CD1c-positive myeloid dendritic cell (primary cell): ENCODE results near the gene OR13C2.
"Not testable (repeated sequence)": the region's sequence is repeated elsewhere in the genome, so short reads cannot be mapped to it uniquely, and the experiment has no call there.

Source experiments
- DNase-seq: peaks from one replicate; pipeline ENCODE4 v3.0.0-alpha.2; 2016; ENCODE audit errors: extremely low spot score

OR13C2 gene, protein sequence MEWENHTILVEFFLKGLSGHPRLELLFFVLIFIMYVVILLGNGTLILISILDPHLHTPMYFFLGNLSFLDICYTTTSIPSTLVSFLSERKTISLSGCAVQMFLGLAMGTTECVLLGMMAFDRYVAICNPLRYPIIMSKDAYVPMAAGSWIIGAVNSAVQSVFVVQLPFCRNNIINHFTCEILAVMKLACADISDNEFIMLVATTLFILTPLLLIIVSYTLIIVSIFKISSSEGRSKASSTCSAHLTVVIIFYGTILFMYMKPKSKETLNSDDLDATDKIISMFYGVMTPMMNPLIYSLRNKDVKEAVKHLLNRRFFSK

DNA sequence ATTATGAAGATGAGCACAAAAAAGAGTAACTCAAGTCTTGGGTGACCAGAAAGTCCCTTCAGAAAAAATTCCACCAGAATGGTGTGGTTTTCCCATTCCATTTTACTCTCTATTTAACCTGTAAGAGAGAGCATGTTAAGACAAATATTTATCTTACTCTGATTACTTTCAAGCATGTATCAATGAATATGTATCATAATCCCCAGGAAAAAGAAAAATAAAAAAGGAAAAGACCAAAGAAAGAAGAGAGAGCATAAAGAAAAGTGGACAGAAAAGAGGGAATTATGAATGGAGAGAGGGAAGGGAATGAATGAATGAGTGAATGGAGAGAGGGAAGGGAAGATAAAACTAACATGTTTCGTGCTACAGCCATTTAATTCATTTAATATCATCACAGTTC is at the start of gene OR13C2:
TSS of gene OR13C2 (minus strand) at position 101 of the 400 bp plus-strand sequence. CDS start at position 101, 0 bp downstream.
- DNase-seq, result not testable (repeated sequence)

- DNase-seq, result no peak
Measured at GRCh38 chr9:104635456-104635855, 30.0 kb upstream of the OR13C2 start.

DNA sequence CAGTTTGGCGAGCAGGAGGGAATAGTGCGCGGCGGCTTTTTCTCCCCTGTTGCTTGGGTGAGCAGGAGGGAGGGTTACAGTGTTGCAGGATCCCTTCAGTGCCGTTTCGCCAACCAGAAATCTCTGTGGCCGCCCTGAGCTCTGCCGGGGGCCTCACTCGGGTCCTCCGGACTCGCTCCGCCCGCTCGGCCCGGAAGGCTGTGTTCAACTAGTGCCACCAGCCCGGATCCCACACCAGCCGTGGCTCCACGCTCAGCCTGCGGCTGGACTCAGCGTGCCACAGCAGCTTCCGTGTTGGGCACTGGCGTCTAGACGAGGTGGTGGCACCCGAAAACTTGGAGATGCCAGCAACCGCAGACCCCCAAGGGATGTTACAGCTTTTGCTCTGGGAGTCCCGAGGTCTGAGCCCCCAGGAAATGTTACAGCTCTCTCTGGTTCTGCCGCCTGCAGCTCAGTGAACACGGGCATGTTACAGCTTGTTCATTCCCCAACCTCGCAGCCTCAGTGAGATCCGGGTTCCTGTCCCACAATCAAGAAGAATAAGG is 28.6 kb upstream of the OR13C2 start:
- DNase-seq, result no peak

DNA sequence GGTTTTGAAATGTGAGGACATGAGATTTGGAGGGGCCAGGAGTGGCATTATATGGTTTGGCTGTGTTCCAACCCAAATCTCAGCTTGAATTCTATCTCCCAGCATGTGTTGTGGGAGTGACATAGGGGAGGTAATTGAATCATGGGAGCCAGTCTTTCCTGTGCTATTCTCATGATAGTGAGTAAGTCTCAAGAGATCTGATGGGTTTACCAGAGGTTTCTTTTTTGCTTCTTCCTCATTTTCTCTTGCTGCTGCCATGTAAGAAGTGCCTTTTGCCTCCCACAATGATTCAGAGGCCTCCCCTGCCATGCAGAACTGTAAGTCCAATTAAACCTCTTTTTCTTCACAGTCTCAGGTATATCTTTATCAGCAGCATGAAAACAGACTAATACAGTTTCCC is 20.5 kb upstream of the OR13C2 start:
- DNase-seq, result not testable (repeated sequence)

DNA sequence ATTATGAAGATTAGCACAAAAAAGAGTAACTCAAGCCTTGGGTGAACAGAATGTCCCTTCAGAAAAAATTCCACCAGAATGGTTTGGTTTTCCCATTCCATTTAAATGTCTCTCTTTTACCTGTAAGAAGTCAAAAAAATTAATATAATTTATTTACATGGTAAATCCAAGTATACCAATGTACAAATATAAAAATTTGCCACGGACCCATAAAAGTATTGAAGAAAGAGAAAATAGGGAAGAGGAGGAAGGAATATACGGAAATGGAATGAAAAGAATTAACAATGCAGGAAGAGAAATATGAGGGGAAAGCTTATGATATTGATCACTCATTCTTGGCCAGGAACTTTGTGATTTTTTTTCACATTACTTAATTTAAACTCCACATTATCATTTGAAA is 12.7 kb upstream of the OR13C2 start, which contains the start of gene OR13C9:
TSS of gene OR13C9 (minus strand) at position 101 of the 400 bp plus-strand sequence. CDS start at position 101, 0 bp downstream.
- no peak for DNase-seq

- DNase-seq, result no peak
Measured at GRCh38 chr9:104617418-104617817, 12.0 kb upstream of the OR13C2 start.

GRCh38 chr9:104611213-104611612 is 5.8 kb upstream of the OR13C2 start:
- no peak for DNase-seq

GRCh38 chr9:104608336-104608735 is 2.9 kb upstream of the OR13C2 start:
- DNase-seq, result no peak

DNA sequence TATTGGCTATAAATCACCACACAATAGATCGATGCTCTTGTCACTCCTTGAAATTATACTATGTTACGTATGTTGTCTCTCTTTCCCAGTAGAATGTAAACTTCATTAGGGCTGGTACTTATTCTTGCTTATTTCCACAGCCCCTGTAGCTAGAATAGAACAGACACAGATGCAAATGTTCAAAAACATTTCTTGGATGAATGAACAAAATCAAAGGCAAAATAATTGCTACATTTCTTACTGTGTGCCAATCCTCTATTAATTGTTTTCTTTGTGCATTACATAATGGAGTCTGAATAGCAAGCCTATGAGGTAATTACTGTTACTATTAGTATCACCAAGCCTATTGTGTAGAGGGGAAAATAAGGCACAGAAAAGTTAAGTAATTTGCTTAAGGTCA is 725 bp upstream of the OR13C2 start:
- no peak for DNase-seq

DNA sequence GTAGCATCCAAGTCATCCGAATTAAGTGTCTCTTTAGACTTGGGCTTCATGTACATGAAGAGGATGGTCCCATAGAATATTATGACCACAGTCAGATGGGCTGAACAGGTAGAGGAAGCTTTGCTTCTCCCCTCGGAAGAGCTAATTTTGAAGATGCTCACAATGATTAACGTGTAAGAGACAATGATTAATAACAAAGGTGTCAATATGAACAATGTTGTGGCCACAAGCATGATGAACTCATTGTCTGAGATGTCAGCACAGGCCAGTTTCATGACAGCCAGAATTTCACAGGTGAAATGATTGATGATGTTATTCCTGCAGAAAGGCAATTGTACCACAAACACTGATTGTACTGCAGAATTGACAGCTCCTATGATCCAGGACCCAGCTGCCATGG is 626 bp downstream of the OR13C2 start:
- DNase-seq, result no peak

GRCh38 chr9:104599313-104599712 is 6.1 kb downstream of the OR13C2 start, which contains the start of gene OR13C5:
Gene OR13C5 (minus strand): TSS chr9:104599413. CDS start chr9:104599413, 0 bp downstream.
- not testable (repeated sequence) for DNase-seq

GRCh38 chr9:104598749-104599148 is 6.7 kb downstream of the OR13C2 start:
- DNase-seq, result not testable (repeated sequence)

- DNase-seq, result no peak
Measured at GRCh38 chr9:104589626-104590025, 15.8 kb downstream of the OR13C2 start.

DNA sequence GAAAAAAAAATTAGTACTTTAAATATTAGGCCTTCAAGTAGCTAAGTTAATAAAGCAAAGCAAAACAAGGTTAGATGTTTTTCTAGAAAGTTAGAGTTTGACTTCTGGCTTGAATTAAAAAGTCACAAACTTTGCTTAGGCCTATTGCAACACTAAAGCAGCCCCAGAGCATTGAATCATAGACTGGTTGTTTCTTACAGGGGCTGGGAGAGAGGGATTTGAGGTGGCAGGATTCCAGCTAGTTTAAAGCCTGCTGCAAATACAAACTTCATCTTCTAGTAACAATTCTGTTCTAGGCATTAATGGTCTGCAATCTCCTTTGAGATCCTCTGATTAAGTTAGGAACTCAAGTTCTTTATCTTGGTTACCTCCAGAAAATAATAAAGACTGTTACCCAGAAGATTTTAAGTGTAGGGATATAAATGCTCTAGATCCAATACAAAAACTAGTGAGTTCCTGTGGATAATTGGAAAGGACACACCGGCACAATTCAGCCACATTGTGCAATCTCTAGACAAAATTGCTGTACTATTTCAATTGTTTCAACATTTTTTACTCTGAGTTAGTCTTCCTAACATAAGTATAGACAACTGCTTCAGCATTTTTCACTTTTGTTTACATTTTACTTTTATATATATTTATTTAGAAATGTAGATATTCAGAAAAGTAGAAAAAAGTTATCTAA is 18.8 kb downstream of the OR13C2 start:
- DNase-seq, result no peak

- no peak for DNase-seq
Measured at GRCh38 chr9:104580562-104580961, 24.9 kb downstream of the OR13C2 start.

- no peak for DNase-seq
Measured at GRCh38 chr9:104577263-104577662, 28.2 kb downstream of the OR13C2 start.

GRCh38 chr9:104575456-104575855 is 30.0 kb downstream of the OR13C2 start:
- DNase-seq, result no peak

GRCh38 chr9:104572612-104573011 is 32.8 kb downstream of the OR13C2 start:
- DNase-seq, result no peak

DNA sequence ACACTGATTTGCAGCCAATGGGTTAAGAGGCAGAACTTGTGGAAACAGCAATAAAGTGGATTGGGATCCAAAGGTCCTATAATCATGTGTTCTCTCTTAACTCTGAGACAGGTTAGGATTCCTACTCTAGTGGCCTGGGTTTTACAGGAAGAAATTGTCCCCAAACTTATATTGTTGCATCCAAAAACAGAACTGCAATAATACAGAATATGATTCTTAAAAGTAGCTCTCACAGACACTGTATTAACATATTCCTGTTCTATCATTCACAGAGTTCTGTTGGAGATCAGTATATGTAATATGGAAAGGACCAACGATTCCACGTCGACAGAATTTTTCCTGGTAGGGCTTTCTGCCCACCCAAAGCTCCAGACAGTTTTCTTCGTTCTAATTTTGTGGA is 36.6 kb downstream of the OR13C2 start, which contains the start of gene OR13C8:
TSS of gene OR13C8 (plus strand) at position 301 of the 400 bp plus-strand sequence. CDS start at position 301, 0 bp downstream.
- DNase-seq, result no peak

DNA sequence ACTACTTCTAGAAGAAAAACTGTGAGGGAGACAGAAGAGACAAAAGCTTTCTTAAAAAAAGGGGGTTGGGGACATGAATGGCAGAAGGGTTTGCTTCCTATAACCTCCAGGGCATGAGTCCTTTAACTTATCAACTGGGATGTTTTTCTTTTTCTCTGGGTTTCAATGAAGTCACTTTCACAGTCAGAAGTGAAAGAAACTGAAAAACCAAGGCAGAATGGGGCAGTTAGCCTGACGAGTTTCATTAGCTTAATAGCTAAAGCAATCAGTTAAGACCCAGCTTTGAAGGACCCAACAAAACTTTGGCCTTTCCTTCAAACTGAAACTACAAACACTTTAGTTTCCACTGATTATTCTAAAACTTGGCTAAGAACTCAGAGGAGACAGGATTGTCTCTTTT is 41.1 kb downstream of the OR13C2 start:
- DNase-seq, result no peak

DNA sequence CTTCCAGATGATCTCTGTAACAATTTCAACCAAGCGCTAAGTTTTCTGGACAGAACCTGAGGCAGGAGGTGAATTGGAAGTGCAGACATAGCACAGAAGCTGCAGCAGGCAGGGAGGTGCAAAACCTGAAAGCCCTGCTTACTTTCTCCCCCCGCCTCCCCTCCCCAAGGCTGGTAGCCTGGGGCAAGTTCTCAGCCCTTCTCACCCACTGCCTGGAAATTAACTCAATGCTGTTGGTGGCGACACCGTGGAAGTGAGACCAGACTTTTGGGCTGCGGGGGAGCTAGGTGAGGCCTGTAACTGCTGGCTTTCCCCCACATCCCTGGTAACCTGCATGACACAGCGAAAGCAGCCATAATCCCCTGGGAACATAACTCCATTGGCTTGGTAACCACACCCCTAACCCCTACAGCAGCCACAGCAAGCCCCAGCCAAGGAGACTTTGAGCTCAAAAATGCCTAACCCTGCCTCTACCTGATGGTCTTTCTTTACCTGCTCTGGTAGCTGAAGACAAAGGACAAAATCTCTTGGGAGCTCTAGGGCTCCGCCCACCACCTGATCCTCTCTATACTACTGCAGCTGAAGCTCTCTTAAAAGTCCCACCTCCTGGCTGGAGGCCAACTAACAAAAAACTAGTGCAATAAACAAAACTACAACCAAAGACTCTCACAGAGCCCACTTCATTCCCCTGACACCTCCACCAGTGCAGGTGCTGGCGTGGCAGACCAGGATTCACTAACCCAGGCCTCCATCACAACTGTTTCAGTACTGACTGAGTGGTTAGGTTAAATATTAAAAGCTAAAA is 48.4 kb downstream of the OR13C2 start:
- DNase-seq, result no peak

- no peak for DNase-seq
Measured at GRCh38 chr9:104555521-104555920, 49.9 kb downstream of the OR13C2 start.
